ENCODE results near the gene MIP. TPM values are rescaled to one million over a fixed set of nuclear protein-coding genes. Genes with fewer than 3 reads are reported as not detected.
"Not testable (repeated sequence)": the region's sequence is repeated elsewhere in the genome, so short reads cannot be mapped to it uniquely, and the experiment has no call there.

Gene MIP
- total and polyA plus RNA-seq, 2 donors (not counting 3 experiments of a cell fraction or from before 2014, with no cell fraction given) = 0.18 TPM; not detected in 1

DNA sequence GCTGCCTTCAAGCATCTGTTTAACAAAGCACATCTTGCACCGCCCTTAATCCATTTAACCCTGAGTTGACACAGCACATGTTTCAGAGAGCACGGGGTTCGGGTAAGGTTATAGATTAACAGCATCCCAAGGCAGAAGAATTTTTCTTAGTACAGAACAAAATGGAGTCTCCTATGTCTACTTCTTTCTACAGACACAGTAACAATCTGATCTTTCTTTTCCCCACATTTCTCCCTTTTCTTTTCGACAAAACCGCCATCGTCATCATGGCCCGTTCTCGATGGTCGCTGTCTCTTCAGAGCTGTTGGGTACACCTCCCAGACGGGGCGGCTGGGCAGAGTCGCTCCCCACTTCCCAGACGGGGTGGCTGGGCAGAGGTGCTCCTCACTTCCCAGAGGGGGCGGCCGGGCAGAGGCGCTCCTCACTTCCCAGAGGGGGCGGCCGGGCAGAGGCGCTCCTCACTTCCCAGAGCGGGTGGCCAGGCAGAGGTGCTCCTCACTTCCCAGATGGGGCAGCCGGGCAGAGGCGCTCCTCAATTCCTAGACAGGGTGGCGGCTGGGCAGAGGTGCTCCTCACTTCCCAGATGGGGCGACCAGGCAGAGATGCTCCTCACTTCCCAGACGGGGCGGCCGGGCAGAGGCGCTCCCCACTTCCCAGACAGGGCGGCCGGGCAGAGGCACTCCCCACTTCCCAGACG is 39.1 kb upstream of the MIP start:
- H3K4me1 ChIP-seq (ENCODE audit: control insufficient read depth, extremely low read depth, insufficient read depth, low read length); H2AFZ ChIP-seq (ENCODE audit: low read depth, low read length); H3K9me3 ChIP-seq (replicated peaks; ENCODE audit: control insufficient read depth, insufficient read depth, low read length); FAIRE-seq; CTCF ChIA-PET; DNase-seq (ENCODE audit: low read depth, low spot score); H3K36me3 ChIP-seq (ENCODE audit: control insufficient read depth in 2 of 2, extremely low read depth in 1 of 2, insufficient read depth in 2 of 2, low read length in 2 of 2); dilution Hi-C loops (cut with MboI; ENCODE audit: extremely low pct_ligation_motif_present, low sequenced_read_pairs); H3K4me3 ChIP-seq (replicated peaks in 1 of 3; ENCODE audit: insufficient read depth in 1 of 3, low read depth in 1 of 3, low read length in 3 of 3); H3K79me2 ChIP-seq (ENCODE audit: control insufficient read depth, insufficient read depth, low read length); H4K20me1 ChIP-seq (replicated peaks; ENCODE audit: control insufficient read depth, extremely low read depth, insufficient read depth, low read length); POLR2A ChIA-PET; H3K9me1 ChIP-seq (replicated peaks; ENCODE audit: control insufficient read depth, extremely low read depth, insufficient read depth, low read length); H3K27ac ChIP-seq (ENCODE audit: insufficient read depth, low read depth, low read length); H3K4me2 ChIP-seq (ENCODE audit: insufficient read depth, low read length); BruUV-seq (replicated peaks); intact Hi-C loops (cut with micrococcal nuclease); H3K9ac ChIP-seq (replicated peaks; ENCODE audit: extremely low read depth, insufficient read depth, low read length): not testable (repeated sequence)
- H3K27me3 ChIP-seq (ENCODE audit: control insufficient read depth in 2 of 2, insufficient read depth in 2 of 2, low read length in 2 of 2) = peaks cover 20 to 35% of the 10 kb centered on the region in 2 experiments

DNA sequence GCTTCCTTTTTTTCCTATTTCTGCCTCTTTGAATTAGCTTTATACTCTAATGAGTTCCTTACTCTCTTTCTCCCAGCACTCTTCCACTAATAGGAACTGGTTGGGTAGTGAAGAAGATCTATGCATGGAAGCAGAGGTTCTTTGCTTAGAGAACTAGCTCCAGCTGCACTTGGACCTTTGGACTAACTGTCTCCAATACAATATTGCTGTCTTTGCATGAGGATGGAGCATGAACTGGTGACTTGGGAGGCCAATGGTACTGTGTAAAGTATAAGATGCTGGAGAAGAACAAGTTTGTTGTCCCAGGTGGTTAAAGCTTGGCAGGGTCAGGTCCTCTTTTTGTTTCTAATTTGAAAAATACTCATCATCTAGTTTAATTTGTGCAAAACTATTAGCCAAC is 35.9 kb upstream of the MIP start:
- Histone ChIP-seq H2AFZ (ENCODE audit: low read depth, low read length) (no peak overlapping the region), H3K4me1 (ENCODE audit: control insufficient read depth, extremely low read depth, insufficient read depth, low read length) (peaks cover 4% of the 10 kb centered on the region), H3K36me3 (ENCODE audit: control insufficient read depth in 2 of 2, extremely low read depth in 1 of 2, insufficient read depth in 2 of 2, low read length in 2 of 2) (no peaks in the 10 kb centered on the region), H4K20me1 (replicated peaks; ENCODE audit: control insufficient read depth, extremely low read depth, insufficient read depth, low read length) (no peaks in the 10 kb centered on the region), H3K9me3 (replicated peaks; ENCODE audit: control insufficient read depth, insufficient read depth, low read length) (no peaks in the 10 kb centered on the region), H3K9me1 (replicated peaks; ENCODE audit: control insufficient read depth, extremely low read depth, insufficient read depth, low read length) (no peaks in the 10 kb centered on the region), H3K4me3 (replicated peaks in 1 of 3; ENCODE audit: insufficient read depth in 1 of 3, low read depth in 1 of 3, low read length in 3 of 3) (no peak overlapping the region), H3K79me2 (ENCODE audit: control insufficient read depth, insufficient read depth, low read length) (no peaks in the 10 kb centered on the region), H3K27ac (ENCODE audit: insufficient read depth, low read depth, low read length) (no peak overlapping the region), H3K4me2 (ENCODE audit: insufficient read depth, low read length) (no peak overlapping the region), H3K9ac (replicated peaks; ENCODE audit: extremely low read depth, insufficient read depth, low read length) (no peak overlapping the region), H3K27me3 (ENCODE audit: control insufficient read depth in 2 of 2, insufficient read depth in 2 of 2, low read length in 2 of 2) (peaks cover 24 to 48% of the 10 kb centered on the region in 2 experiments)
- no TSS peak for BruUV-seq (replicated peaks)
- dilution Hi-C loops (cut with MboI; ENCODE audit: extremely low pct_ligation_motif_present, low sequenced_read_pairs) = no loop called here
- FAIRE-seq (no peak), DNase-seq (ENCODE audit: low read depth, low spot score) (no peak)
- no peak for TF ChIP-seq EZH2 (IDR thresholded peaks at IDR 0.05; ENCODE audit: borderline replicate concordance, low read depth, low read length, severe bottlenecking)
- TF ChIP-seq, protein P1, sequence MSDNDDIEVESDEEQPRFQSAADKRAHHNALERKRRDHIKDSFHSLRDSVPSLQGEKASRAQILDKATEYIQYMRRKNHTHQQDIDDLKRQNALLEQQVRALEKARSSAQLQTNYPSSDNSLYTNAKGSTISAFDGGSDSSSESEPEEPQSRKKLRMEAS (IDR thresholded peaks at IDR 0.05; ENCODE audit: insufficient read depth, insufficient read length) = no peak
- TF ChIP-seq MYC (IDR thresholded peaks at IDR 0.05; ENCODE audit: low read depth, low read length) = no peak
- no peak for TF ChIP-seq POLR2A (IDR thresholded peaks at IDR 0.05; ENCODE audit: low read depth, low read length)
- no peak for TF ChIP-seq JUN (IDR thresholded peaks at IDR 0.05; ENCODE audit: borderline replicate concordance, insufficient read depth, insufficient read length, low read depth)
- TF ChIP-seq FOS (IDR thresholded peaks at IDR 0.05; ENCODE audit: borderline replicate concordance, insufficient read depth, low read length) = no peak
- TF ChIP-seq, protein P2, sequence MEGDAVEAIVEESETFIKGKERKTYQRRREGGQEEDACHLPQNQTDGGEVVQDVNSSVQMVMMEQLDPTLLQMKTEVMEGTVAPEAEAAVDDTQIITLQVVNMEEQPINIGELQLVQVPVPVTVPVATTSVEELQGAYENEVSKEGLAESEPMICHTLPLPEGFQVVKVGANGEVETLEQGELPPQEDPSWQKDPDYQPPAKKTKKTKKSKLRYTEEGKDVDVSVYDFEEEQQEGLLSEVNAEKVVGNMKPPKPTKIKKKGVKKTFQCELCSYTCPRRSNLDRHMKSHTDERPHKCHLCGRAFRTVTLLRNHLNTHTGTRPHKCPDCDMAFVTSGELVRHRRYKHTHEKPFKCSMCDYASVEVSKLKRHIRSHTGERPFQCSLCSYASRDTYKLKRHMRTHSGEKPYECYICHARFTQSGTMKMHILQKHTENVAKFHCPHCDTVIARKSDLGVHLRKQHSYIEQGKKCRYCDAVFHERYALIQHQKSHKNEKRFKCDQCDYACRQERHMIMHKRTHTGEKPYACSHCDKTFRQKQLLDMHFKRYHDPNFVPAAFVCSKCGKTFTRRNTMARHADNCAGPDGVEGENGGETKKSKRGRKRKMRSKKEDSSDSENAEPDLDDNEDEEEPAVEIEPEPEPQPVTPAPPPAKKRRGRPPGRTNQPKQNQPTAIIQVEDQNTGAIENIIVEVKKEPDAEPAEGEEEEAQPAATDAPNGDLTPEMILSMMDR (IDR thresholded peaks at IDR 0.05; ENCODE audit: extremely low read depth in 1 of 2, insufficient read depth in 1 of 2, low read depth in 1 of 2, low read length in 2 of 2) = no peak
- TF ChIP-seq GATA2 (IDR thresholded peaks at IDR 0.05; ENCODE audit: insufficient read depth, insufficient read length, low read depth, low read length) = no peak
- TF ChIP-seq POLR2AphosphoS5 (IDR thresholded peaks at IDR 0.05; ENCODE audit: insufficient read depth, low read depth, low read length) = no peak
- ChIA-PET POLR2A (no interaction called here), CTCF (interaction anchor here (2.3 kb wide), 1 partner anchor 12 kb away, joined by 9 read pairs; no protein-coding TSS in a partner anchor)
- intact Hi-C loops (cut with micrococcal nuclease) = no loop called here
